Cortex of kidney (tissue), 1 donor: ENCODE measurements around the gene EGFL7.

Experiments
- DNase-seq: peaks from one replicate; lab custom pipeline; 2025; lab: John Stamatoyannopoulos, UW

The EGFL7 gene

DNA sequence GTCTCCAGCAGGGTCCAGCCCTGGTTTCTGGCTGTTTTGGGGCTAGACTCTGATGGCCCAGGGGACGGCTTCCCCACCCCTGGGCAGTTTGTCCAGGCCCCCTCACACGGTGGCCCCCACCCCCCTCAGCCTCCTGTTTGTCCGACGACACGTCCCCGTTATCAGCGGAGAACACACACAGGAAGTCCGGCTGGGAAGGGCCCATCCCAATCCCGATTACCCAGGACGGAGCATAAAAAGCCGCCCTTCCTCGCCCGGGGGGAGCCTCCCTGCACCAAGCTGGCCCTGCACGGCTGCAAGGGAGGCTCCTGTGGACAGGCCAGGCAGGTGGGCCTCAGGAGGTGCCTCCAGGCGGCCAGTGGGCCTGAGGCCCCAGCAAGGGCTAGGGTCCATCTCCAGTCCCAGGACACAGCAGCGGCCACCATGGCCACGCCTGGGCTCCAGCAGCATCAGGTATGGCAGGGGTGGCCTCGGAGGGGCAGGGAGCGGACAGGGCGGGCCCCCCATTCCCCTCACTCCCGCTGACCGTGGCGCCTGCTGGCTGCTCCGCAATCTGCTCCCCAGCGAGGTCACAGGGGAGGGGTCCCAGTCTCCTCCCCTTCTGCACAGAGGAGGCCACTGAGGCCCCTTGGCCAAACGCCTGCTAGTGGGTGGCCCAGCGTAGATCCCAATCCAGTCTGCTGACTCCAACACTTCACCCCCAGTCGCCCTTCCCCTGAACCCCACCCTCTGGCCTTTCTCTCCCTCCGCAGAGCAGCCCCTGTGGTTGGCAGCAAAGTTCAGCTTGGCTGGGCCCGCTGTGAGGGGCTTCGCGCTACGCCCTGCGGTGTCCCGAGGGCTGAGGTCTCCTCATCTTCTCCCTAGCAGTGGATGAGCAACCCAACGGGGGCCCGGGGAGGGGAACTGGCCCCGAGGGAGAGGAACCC is at the start of gene EGFL7:
Gene EGFL7 (plus strand): TSS at position 261 of the 926 bp plus-strand sequence. CDS start 5,367 bp downstream, outside the sequence.
- DNase-seq, result no peak

DNA sequence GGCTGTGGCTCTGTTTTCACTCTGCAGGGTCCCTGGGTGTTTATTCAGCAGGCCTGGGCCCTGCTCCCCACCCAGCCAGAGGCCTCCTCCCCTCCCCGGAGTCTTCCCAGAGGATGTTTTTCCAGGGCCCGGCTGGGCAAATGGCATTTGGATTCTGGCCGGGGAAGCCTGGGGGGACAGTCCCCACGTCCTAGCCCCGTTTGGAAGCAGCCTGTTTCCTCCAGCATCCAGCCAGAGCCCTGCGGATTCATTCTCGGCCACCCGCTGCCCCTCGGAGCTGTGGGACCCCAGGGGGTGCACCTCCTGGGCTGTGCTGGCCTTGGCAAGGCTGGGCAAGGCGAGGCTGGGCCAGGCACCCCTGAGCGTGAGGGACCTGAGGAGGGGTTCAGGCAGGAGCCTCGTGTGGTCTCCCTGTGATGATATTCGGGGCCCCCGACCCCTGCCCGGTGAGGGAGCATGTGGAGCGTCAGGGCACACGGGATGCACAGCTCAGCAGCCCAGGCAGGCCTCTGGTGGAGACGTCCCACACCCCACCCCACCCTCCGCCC is 48.8 kb upstream of the EGFL7 start:
- DNase-seq, result no peak

DNA sequence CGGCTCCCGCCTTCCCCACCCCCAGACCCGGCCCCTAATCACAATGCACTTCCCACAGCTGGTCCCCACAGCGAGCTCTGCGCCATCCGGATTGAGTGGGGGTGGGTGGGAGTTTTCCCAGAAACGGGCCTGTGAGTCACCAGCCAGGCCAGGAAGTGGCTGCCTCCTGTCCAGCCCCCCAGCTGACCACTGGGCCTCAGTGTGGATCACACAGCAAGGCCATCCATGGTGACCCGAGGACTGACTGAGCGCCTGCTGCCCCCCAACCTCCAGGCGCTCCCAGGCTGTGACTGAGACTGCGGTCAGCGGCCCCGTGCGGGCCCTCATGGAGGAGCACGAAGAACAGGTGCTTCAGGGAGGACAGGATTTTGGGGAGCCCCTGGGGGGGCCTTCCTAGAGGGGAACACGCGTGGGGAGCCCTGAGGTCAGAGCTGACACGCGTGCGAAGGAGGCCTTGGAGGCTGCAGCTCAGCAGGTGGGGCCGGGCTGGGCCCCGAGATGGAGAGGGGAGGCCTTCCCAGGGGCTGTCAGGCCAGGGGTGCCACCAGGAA is 48.3 kb upstream of the EGFL7 start:
- DNase-seq, result no peak

DNA sequence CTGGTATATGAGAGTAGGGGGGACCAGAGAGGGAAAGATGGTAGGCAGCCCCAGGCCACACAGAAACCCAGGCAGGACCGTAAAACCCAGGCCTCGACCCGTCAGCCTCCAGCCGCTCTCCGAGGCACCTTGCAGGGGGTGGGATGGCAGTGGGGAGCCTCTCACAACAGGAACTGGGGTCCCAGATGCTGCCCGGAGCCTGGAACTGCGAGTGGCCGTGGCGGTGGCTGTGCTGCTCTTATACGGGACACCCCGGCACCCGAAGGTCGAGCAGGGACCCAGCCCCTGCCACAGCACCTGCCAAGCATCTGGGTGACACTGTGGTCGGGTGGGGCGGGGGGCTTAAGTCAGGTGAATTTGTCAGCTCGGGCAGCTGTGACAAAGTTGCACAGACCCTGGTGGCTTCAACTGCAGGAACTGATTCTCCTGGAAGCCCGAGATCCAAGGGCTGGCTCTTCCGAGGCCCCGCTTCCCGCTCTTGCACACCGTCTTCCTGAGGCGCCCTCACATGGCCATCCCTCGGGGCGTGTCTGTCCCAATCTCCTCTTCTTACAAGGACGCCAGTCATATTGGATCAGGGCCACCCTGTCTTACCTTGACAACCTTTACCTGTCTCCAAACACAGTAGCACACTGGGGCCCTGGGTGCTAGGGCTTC is 47.6 kb upstream of the EGFL7 start:
- no peak for DNase-seq

DNA sequence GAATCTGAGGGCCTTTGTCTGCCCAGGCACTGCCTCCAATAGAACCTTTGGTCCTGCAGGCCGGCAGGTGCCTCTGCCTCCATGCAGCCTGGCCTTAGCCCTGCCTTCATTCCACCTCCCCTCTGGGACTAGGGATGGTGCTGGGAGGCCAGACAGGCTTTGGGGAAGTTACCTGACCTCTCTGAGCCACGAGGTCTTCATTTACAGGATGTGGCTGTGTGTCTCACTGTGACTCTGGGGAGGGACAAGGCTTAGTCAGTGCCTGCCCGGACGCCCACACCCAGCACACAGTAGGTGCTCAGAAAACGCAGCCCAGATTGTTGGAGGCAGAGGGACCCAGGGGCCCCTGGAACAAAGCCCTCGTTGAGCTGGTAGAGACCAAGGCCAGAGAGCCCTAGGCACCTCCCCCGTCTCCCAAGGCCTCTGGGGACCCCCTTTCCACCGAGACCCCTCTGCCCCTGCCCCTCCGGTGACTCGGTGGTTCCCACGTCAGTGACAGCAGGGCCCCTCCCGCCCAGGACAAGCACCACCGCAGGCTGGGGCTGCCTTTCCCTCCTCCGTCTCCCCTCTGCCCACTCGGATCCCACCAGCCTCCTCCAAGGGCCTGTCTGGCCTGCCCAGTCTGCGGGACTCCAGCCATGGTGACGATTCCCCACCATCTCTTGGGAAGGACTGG is 46.9 kb upstream of the EGFL7 start:
- no peak for DNase-seq

DNA sequence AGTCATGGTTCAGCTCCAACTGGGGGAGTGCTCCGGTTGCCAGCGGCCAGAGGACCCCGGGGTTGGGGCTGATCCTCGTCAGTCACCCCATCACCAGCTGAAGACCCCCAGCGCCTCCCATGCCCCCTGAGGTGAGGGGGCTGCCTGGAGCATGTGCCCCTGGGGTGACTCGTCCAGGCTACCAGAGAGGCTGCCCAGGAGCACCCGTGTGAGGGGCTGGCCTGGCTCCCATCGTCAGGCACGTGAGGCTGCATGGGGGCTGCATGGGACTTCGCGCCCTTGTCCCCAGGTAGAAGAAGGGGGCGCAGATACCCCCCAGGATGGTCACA is 46.4 kb upstream of the EGFL7 start:
- no peak for DNase-seq

DNA sequence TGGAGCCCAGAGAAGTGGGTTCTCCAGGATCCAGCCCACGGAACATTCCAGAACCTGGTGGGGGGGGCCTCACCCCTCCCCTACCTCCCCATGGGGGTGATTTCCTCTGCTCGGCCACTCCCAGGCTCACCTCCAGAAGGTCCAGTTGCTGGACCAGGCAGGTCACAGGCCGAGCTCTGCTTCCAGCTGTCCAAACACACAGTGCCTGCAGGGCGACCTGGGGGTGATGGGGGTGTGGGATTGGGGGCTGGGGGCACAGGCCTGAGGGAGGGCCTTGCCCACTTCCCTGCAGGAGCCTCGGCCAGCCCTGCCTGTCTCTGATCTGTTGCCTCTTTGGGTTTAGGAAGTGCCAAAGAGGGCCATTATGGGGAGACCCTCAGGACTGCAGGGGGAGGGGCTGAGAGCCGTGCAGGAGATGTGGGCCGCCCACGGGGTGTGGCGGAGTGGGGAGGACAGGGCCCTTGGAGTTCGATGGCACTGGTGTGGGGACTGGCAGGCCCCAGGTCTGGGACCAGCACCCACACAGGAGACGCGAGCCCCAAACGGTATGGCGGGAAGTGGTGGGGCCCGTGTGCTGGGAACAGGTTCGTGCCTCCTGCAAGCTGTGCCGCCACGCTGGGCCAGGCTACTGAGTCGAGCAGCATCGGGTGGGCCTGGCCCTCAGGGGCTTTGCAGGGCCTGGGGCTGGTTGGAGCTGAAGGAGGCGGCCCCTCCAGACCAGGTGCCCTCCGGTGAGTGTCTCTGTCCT is 45.6 kb upstream of the EGFL7 start:
- no peak for DNase-seq

DNA sequence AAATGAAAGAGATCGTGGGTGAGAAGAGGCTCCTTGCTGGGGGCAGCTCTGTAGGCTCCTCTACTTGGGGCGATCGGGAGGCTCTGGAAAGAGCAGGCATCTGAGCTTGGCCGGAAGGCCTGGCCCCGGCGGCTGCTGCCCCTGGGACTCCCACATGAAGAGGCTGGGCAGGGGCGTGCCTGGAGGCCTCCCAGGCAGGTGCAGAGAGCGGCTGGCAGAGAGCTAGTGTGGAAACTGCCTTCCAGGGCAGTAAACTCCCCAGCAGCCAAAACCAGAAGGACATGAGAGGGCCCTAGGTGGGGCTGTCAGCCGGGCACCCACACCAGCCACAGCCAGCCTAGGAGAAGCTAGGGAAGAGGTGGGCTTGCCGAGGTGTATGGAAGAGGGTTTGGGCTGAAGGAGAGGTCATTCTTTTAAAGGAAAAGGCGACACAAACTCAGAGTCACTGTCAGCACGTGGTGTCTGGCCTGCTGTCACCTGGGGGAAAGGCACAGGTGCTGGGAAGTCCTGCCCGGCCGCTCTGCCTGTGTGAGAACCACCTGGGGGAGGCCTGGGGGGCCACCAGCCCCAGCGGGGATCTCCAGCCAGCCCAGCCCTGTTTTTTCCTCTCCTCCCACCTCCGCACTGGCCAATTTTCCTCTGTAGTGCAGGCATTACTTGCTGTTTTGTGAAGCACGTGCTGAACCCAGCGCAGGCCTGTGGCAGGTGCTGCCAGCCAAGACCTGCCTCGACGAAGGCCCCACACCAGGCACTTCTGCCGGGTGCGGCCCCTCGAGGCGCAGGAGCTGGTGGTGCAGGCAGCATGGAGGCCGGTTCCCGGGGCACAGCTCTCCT is 44.8 kb upstream of the EGFL7 start:
- DNase-seq, result no peak

DNA sequence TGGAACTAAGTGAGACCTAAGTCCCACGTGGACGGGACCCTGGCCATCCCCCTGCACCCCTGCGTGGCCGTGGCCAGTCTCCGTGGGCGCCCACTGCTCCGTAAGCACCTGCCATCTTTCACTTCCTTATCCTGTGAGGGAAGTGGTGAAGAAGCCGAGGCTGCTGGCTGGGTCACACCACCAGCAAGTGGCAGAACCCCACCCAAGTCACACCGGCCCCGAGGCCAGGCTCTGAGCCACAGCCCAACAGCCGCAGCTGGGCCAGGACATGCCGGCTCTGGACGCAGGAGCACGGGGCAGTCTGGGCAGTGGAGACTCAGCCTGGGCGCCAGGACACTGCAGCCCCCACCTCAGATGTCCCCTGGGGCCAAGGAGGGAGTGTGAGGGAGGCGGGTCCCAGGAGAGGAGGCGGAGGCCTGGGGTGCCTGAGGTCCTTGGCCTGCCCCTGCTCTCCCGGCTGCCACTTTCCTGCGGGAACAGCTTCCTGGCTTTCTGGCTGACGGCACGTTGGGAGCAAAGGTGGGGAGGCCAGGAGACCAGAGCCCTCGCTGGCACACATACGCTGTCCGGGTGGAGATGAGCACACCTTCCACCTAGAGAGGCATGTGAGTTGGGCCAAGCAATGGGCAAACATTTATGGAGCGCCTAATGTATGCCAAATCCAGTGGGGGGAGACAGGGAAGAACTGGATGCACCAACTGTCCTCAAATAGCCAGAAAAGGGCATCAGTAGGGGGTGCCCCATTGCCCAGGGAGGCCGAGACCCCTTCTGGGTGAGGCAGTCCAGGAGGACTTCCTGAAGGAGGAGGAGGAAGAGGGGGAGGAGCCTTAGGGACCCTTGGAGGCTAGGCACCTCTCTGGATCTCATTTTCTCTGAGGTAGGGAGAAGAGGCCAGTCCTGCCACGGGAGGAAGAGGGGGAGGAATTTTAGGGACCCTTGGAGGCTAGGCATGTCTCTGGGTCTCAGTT is 43.9 kb upstream of the EGFL7 start:
- DNase-seq, result no peak

DNA sequence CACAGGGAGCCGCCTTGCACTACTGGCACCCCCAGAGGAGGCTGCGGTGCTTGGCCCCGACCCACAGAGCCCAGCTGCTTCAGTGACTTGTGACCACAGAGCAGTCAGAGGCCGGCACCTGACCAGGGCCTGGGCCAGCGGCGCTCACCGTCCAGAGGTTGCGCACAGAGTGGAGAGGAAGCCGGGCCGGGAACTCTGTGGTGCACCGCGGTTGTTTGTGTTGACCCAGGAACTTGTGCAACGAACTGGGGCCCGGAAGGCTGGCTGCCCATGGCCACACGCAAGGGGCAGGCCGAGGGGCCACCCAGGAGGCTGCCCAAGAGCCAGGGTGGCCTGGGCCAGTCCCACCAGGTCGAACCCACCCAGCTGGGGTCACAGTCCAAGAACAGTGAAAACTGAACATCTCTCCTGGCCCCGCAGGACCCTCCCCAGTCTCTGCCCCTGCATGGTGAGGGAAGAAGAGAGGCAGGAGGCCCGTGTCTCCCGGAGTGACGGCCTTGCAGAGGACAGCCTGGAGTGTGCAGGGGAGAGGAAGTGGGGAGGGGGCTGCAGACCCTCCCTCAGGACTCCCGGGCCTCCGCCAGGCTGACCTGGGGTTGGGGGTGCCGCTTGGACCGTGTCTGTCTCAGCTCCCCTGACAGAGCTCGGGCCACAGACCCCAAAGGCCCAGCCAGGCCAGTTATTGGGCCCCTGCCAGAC is 42.8 kb upstream of the EGFL7 start:
- DNase-seq, result no peak

DNA sequence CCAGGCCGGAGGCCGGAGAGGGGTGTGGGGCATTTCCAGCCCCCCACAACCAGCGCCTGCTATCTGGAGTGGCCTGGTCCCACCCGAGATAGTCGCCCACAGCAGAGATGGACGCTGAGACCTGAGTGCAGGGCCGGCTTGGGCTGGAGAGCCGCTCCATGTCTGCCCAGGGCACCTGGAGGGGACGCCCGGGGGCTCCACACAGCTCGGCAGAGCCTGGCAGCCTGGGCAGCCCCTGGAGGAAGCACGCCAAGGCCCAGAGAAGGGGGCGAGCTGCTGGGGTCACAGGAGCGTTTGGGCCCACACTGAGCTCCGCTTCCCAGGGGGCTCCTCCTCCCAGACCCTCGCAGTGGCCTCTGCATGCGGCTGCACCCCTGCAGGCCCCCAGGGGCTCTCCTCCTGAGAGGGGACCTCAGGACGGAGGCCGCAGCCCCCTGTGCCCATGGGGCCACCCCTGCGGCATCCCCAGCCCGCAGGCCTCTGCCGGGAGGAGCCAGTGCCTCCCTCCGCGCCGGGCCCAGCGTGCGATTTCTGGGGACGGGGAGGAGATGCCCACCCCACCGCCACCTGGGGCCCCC is 42.2 kb upstream of the EGFL7 start:
- DNase-seq, result no peak

DNA sequence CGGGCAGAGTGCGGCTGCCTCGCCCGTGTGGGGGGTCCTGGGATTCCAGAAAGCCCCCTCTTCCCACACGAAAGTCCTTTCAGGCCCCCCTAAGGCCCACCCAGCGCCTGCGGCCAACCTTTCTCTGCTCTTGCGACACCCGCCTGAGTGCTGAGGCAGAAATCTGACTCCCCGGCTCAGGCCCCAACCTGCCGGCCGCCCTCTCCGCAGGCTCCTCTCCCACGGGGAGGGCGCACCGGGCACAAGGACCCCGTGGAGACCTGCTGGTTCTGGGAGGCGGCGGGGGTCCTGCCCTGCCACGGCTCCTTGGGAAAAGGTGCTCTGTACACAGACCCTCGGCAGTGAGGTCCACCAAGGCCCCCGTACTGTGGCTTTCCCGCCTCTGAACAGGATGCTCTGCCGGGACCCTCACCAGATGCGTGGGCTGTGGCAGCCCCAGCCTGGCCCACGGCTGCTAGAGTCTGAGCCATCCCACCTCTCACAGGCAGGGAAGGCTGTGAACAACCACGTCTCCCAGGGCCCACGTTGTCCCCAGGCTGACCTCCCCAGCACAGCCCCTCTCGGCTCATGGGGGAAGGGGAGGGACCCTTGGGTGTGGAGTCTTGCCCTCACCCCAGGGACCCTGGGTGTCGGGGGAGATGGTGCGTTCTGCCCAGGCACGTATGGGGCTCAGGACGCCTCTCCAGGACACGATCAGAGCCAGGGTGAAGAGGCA is 41.5 kb upstream of the EGFL7 start:
- no peak for DNase-seq

DNA sequence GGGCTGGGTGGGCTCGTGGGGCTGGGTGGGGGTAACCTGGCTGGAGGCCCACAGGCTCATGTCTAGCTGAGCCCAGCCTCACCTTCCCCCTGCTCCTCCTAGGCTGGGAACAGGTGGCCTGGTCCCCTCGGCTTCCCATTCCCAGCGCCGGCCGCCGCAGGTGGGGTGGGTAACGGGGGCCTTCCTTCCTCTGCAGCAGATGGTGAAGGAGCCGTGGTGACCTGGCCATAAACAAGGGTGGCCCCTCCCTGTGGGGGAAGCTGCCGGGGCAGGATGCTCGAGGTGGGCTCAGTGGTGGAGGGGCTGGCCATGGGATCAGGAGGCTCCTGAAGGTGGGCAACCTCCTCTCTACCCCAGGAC is 41.0 kb upstream of the EGFL7 start:
- DNase-seq, result no peak

DNA sequence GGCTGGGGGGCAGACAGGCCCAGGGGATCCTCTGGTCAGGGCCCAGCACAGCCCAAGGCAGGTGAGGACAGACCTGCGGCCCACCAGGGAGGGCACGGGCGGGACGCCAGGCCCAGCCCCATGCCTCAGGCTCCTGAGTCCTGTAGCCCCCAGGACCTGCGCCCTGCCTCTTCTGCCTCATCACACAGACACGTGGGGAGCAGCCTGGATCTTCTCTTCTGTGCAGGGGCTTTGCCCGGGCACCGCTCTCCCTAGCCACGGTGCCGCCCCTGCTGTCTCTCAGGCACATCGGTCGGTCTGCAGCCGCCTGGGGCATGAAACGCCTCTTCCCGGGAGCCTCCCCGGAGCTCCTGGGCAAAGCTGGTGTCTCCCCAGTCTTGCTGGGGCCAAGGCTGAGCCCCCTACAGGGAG is 40.2 kb upstream of the EGFL7 start:
- no peak for DNase-seq

DNA sequence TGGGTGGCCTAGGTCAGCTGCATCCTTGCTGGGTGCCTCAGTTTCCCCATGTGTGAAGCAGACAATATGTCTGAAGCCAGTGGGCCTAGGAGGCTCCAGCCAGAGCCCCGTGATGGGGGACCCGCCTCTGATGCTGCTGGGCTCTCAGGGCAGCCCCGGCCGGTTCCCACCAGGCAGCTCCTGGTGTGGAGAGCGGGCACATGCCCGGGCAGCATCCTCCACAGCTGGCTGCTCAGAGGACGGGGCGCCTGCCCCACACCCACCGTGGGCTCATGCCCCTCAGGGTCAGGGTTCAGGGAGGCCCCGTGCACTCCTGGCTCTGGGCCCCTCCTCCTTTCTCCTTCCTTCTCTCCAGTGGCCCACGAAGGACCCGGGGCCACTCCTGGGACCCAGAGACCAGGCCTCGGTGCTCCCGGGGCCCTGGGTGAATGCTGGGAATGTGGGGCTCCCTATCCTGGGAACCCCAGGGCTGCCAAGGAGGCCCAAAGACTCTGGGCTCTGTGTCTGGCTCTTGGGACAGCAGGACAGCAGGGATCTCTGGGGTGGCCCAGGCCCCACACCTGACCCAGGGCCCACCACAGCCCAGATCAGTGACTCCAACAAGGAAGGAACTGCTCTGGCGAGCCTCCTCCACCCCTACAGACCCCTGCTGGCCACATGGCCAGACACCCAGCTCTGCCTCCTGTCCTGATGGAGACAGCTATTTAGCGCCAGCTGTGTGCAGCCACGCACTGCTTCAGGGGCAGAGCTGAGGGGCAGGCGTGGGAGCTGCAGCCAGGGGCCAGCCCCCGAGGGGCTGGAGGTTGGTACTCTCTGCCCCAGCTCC is 39.5 kb upstream of the EGFL7 start:
- DNase-seq, result no peak

DNA sequence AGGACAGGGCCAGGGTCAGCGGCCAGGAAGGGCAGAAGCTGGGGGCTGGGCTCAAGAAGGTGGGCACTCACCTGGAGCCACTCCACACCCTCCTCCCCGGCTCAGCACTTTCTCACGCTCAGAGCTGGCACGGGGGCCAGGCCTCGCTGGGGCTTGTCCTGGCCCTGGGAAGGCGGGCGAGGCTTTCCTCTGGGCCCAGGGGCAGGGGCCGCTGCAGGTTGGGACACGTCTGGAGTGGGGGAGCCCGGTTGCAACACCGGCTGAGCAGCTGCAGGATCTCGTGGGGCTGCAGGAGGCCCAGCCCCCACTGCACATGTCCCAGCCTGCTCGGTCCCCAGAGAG is 38.9 kb upstream of the EGFL7 start:
- no peak for DNase-seq
